Measurements from ENCODE around the gene CARMIL1.

- no peak for TF ChIP-seq CTCF (IDR thresholded peaks at IDR 0.05)
- no peak for TF ChIP-seq POLR2A (IDR thresholded peaks at IDR 0.05)
Observed at GRCh38 chr6:25447570-25447929, 168.4 kb downstream of the CARMIL1 start.

Measured in heart left ventricle (tissue), 13 donors.